ENCODE results near the gene HS1BP3. TPM values are rescaled to one million over a fixed set of nuclear protein-coding genes. Genes with fewer than 3 reads are reported as not detected.

Gene HS1BP3
- total RNA-seq, 6 donors from 2014 or later = 41.0 to 45.8 (median 42.7) TPM

- Histone ChIP-seq H3K27me3 (no peaks in the 10 kb centered on the region), H3K4me1 (peaks cover 24 to 63% (median 40%) of the 10 kb centered on the region in 4 donors), H3K27ac (peak overlapping the region; percentile 22 to 79 (median 50)), H3K4me3 (no peak overlapping the region), H3K9me3 (no peaks in the 10 kb centered on the region), H3K36me3 (no peaks in the 10 kb centered on the region)
- no peak for DNase-seq
- no peak for ATAC-seq (ENCODE audit: low FRiP score in 2 of 2)
- TF ChIP-seq POLR2AphosphoS5 (IDR thresholded peaks at IDR 0.05) = no peak
- TF ChIP-seq EP300 (IDR thresholded peaks at IDR 0.05) = no peak
- no peak for TF ChIP-seq POLR2A (IDR thresholded peaks at IDR 0.05)
- no peak for TF ChIP-seq CTCF (IDR thresholded peaks at IDR 0.05)
- WGBS, 2 donors = 66 to 68% methylated on average over 7 of the region's 7 CpGs
Measured at GRCh38 chr2:20569464-20570223, 81.3 kb downstream of the HS1BP3 start.

- Histone ChIP-seq H3K9me3 (no peaks in the 10 kb centered on the region), H3K27ac (peak overlapping the region; percentile 38 to 79 (median 50)), H3K4me1 (peaks cover 19 to 54% (median 32%) of the 10 kb centered on the region in 4 donors), H3K4me3 (no peak overlapping the region), H3K36me3 (no peaks in the 10 kb centered on the region), H3K27me3 (no peaks in the 10 kb centered on the region)
- ATAC-seq (ENCODE audit: low FRiP score in 2 of 2) = no peak
- WGBS, 2 donors = 67 to 77% methylated on average over 10 to 13 of the region's 13 CpGs
- DNase-seq = no peak
- no peak for TF ChIP-seq CTCF (IDR thresholded peaks at IDR 0.05)
- peak in 1 of 2 donors; percentile 11 for TF ChIP-seq POLR2AphosphoS5 (IDR thresholded peaks at IDR 0.05)
- TF ChIP-seq POLR2A (IDR thresholded peaks at IDR 0.05) = no peak
Measured at GRCh38 chr2:20568501-20569463, 82.1 kb downstream of the HS1BP3 start.

GRCh38 chr2:20567926-20568179, 83.0 kb downstream of the HS1BP3 start:
- no peaks in the 10 kb centered on the region for H3K27me3 ChIP-seq
- no peaks in the 10 kb centered on the region for H3K9me3 ChIP-seq
- H3K27ac ChIP-seq = peak overlapping the region in 1 of 4 donors; percentile 49
- TF ChIP-seq POLR2AphosphoS5 (IDR thresholded peaks at IDR 0.05) (no peak), CTCF (IDR thresholded peaks at IDR 0.05) (no peak), EP300 (IDR thresholded peaks at IDR 0.05) (no peak), POLR2A (IDR thresholded peaks at IDR 0.05) (no peak)
- no peak overlapping the region for H3K4me3 ChIP-seq
- no peaks in the 10 kb centered on the region for H3K36me3 ChIP-seq
- 88 to 100% methylated on average over 1 to 2 of the region's 2 CpGs for WGBS, 2 donors
- ATAC-seq (ENCODE audit: low FRiP score in 2 of 2) (no peak), DNase-seq (no peak)
- peaks cover 19 to 45% (median 26%) of the 10 kb centered on the region in 4 donors for H3K4me1 ChIP-seq

Other genes starting within 250 kb of the HS1BP3 start
- 100 to 1,000 TPM; 193 to 583 (median 336) TPM for gene RHOB, start 204.0 kb downstream of the HS1BP3 start, total RNA-seq
- gene GDF7, start 16.0 kb upstream of the HS1BP3 start, total RNA-seq = 1 to 10 TPM in 1 of 6 donors, under 1 TPM in 5; under 0.01 to 1.8 (median 0.44) TPM
- gene LDAH, start 172.0 kb upstream of the HS1BP3 start, total RNA-seq = 10 to 100 TPM in 4 of 6 donors, 1 to 10 TPM in 2; 7.3 to 18.9 (median 13.0) TPM

All from upper lobe of left lung (tissue), 6 donors.